IPS-NIHi7 (cell line): ENCODE measurements around the gene C21orf91.
"Not testable (repeated sequence)": the region's sequence is repeated elsewhere in the genome, so short reads cannot be mapped to it uniquely, and the experiment has no call there.

Experiments used
- DNase-seq: peaks from one replicate; pipeline ENCODE4 v3.0.0; 2012; ENCODE audit warnings: mixed read lengths; ENCODE audit errors: extremely low spot score

The C21orf91 gene

GRCh38 chr21:17777072-17777765 lies 41.9 kb downstream of the C21orf91 start:
- no peak for DNase-seq

- DNase-seq, result no peak
Observed at GRCh38 chr21:17775431-17776126, 43.6 kb downstream of the C21orf91 start.

GRCh38 chr21:17775021-17775420 lies 44.1 kb downstream of the C21orf91 start:
- DNase-seq, result not testable (repeated sequence)

DNA sequence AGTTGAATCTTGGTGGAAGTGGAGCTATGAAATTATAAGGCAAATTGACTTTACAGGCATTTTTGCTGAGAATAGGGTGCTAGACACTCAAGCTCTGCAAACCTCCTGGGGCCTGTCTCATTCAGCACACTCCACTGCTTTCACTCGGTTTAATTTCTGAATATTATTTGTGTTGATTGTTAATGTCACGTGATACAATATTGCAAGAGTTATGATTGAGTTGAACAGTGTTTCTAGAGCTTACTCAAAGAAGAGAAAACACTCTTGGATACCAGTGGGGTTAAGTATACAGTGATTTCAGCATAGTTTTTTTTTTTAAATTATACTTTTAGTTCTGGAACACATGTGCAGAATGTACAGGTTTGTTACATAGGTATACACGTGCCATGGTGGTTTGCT lies 49.7 kb downstream of the C21orf91 start:
- no peak for DNase-seq

DNA sequence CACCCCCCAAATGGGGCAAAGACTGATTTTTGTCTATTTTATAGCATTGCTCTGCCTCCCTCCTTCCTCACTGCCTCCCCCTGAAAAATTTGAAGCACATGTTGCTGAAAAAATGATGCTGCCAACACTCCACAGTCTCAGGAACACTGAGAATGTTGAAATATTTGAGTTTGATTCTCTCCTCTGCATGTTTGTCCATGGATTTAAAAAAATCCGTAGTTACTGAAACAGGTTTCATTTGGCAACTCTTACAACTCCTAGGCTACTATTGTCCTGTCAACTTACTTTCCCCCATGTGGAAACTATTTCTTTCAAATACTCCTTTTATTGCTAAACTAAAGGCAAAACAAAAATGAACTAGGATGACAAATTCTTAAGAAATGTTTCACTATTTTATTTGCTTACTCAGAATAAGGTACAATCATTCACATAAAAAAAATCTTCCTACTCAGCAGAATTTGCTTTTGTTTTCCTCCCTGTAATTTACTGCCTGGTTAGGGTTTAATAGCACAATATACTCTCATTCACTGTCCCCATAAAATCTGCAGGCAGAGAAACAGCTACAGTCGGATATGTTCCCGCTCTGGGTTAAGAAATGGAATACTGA lies 50.2 kb downstream of the C21orf91 start:
- no peak for DNase-seq

- no peak for DNase-seq
Observed at GRCh38 chr21:17765207-17765606, 53.9 kb downstream of the C21orf91 start.

- no peak for DNase-seq
Observed at GRCh38 chr21:17763288-17764037, 55.7 kb downstream of the C21orf91 start.

GRCh38 chr21:17759511-17760178 lies 59.5 kb downstream of the C21orf91 start:
- DNase-seq, result no peak

- no peak for DNase-seq
Observed at GRCh38 chr21:17758683-17759082, 60.5 kb downstream of the C21orf91 start.

GRCh38 chr21:17757671-17758070 lies 61.5 kb downstream of the C21orf91 start:
- DNase-seq, result no peak

DNA sequence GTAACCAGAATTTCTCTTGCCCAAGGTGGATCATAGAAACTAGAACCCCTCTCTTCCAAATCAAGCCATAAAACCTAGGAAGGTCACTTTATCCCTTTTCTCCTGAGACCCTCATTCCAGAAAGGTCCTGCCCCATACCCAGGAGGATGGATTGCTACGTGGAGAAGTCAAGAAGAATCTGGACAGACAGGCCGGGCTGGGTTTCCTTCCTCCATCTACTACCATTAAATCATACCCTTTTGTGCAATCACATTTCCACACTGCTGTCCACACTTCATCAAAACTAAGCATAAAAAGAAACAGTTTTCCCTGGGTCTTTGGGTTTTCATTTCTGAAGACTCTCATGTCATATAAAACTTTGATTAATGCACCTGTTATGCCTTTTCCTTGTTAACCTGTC lies 65.4 kb downstream of the C21orf91 start:
- no peak for DNase-seq

DNA sequence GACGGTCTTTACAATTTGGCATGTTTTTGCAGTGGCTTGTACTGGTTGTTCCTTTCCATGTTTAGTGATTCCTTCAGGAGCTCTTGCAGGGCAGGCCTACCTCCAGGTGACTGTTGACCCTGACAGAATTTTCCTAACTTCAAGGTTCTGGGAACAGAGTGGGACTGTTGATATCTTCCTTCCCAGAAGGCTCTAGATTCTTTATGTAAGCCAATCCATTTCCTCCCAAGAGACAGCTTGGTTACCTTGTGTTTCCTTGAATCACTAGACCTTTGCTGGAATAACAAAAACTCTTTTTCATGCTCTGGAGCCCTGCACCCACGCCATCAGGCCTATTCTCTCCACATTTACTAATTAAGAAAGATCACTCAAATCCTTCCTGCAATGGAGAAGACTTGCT lies 67.0 kb downstream of the C21orf91 start:
- DNase-seq, result no peak

GRCh38 chr21:17746920-17747319 lies 72.2 kb downstream of the C21orf91 start:
- DNase-seq, result no peak

DNA sequence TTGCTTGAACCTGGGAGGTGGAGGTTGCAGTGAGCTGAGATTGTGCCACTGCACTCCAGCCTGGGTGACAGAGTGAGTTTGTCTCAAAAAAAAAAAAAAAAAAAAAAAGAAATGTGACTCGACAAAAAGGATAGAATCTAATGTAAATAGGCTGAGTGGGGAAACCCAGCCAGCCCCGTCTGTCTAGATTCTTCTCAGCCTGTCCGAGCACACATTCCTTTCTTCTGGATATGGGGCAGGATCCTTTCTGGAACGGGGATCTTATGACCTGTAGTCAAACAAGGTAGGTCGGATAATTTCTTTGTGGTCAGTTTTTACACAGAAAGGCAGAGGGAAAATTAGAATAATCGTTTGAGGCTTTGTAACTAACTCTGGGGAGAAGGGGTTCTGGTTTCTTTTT lies 74.1 kb downstream of the C21orf91 start:
- DNase-seq, result no peak

DNA sequence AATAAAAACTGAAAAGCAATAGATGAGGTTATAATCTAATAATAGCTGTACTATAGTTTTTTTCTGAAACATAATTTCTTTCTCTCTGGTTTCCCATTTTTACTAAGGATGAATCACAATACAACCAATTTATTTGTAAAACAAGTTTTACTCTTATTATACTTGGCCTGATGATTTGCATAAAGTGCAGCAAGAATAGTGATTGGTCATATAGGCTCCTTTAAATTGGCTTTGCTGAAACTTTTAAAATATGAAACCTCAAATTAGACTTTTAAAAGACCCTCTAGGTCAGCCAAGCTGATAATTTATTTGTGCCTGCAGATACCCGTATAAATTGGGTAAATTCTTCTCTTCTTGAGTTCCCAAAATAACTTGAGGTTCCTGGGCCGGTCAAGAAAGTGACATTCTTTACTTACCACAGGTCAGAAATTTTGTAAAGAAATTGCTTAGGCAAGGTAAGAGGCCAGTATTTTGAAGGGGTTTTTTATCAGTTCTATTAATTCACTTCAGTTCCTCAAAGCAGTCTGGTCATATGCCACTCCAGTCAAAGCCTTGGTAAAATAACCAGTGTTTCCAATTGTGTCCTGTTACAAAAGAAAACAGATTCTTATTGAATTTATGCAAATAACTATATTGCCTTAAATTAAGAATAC lies 76.1 kb downstream of the C21orf91 start:
- no peak for DNase-seq

DNA sequence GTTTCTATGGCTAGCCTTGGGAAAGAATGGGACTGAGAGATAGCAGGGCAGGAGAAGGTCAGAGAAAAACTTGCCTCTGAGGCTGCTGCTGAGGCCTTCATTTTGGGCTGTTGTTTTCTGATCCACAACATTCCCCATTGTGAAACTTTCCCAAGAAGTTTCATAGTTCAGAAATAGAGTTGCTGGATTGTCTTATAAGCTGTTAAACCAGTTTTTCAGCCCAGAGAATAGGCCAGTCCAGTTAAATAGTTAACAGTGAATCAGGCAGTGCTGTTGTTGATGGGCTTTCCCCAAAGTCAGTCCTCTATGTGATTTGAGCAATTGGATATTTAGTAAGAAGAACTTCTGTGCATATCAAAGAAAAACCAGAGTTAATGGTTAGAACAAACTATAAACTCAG lies 77.0 kb downstream of the C21orf91 start:
- no peak for DNase-seq
